Activated CD8-positive, alpha-beta memory T cell treated with anti-CD3 and anti-CD28 coated beads, Interleukin-2, amount 50 U/mL, for 4 hours (primary cell): ENCODE measurements around the gene RHBDL1.

ENCODE experiments used
- DNase-seq: peaks from one replicate; pipeline ENCODE4 v3.0.0-alpha.2; 2020

RHBDL1 gene

DNA sequence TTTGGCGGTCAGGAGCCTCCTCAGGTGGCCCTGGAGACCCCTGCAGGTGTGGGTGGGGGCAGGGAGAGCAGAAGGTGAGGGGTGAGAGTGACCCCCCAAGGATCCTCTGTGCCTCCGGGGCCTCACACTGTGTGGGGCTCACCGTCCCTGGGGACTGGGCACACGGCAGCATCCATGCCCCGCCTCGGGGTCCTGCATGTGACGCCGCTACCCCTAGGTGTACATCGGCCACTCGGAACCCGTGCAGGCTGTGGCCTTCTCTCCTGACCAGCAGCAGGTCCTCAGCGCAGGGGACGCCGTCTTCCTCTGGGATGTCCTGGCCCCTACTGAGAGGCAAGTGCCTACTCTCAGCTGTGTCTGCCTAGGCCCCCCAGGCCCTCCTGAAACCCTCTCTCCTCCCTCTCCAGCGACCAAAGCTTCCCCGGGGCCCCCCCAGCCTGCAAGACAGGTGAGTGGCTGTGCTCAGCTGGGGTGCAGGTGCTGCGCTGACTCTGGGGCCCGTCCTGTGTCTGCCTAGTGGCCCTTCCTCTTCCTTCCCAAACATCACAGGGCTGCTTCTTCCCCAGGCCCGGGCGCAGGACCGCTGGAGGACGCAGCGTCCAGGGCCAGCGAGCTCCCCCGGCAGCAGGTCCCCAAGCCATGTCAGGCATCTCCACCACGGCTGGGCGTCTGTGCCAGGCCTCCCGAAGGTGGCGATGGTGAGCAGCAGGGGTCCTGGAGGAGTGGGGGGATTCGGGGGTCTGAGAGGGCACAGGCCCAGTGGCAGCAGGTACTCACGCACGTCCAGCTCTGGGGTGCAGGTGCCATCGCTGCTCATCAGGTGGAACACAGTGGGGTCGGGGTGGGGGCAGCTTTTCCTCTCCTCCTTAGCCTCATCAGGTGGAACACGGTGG lies 16.5 kb upstream of the RHBDL1 start:
- no peak for DNase-seq

DNA sequence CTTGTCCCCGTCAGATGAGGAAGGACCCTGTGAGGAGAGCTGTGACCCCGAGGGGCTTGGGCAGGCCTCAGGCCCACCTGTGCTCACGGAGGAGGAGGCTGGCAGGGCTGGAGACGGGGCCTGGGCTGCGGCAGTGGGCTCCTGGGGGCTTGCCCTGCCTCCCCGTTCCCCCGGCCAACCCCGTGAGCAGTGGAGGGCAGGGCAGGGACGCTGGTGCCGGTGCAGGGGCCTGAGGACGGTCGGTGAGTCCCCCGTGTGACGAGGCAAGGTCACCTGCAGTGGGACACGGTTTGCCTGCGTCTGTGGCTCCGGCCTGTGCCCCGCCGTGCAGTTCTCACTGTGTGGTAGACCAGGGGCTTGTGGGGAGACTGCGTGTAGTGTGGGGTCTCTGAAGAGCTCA lies 15.9 kb upstream of the RHBDL1 start:
- DNase-seq, result no peak

DNA sequence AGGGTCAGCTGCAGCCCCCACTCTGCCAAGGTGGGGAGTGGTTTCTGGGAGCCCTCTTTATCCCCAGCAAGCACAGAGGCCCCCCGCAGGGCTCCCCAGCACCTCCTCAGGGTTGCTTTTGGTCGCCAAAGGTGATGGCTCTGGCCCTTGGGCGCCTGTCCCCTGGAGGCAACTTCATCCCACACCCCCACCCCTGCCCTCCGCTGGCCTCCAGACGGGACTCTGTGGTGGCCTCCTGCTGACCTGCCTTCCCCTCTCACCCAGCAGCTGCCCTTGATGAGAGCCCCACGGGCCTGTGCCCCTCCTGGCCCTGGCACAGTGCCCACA lies 15.4 kb upstream of the RHBDL1 start:
- no peak for DNase-seq

DNA sequence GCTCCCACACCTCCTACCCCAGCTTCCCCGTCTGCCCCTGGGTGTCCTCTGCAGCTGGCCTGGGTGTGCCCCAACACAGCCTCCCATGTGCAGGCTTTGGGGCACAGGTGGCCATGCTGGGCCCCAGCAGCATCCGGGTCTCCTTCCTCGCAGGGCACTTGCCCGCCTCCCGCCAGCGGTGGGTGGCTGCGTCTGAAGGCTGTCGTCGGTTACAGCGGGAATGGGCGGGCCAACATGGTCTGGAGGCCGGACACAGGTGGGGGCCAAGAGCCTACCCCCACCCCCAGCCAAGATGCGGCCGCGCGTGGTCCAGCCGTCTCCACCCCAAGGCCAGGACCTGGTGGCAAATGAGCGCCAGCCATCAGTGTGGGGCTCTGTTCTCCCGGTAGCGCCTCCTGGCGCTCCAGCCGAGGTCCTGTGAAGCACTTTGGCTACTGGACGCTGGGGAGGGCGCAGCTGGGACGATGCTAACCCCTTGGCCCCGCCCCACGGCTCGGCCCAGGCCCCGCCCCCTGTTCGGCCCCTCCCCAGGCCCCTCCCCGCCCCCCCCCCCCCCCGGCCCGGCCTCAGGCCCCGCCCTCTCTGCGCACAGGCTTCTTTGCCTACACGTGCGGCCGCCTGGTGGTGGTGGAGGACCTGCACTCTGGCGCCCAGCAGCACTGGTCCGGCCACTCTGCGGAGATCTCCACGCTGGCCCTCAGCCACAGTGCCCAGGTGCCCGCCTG lies 14.8 kb upstream of the RHBDL1 start:
- peak; percentile 61 for DNase-seq

DNA sequence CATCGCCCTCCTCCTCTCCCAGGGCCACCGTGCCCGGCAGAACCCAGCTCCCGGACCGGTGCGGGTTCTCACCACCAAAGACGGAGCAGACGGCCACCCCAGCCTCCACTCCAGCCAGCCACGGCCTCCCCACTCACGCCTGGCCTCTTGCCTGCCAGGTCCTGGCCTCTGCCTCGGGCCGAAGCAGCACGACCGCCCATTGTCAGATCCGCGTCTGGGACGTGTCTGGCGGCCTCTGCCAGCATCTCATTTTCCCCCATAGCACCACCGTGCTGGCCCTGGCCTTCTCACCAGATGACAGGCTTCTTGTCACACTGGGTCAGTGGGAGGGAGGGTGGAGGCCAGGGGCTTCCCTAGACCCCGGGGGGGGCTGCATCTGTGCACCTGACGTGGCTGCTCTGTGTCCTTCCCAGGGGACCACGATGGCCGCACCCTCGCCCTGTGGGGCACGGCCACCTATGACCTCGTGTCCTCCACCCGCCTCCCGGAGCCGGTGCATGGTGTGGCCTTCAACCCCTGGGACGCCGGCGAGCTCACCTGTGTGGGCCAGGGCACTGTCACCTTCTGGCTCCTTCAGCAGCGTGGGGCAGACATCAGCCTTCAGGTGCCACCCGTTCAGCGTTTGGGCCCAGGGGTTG lies 14.2 kb upstream of the RHBDL1 start:
- DNase-seq, result no peak

DNA sequence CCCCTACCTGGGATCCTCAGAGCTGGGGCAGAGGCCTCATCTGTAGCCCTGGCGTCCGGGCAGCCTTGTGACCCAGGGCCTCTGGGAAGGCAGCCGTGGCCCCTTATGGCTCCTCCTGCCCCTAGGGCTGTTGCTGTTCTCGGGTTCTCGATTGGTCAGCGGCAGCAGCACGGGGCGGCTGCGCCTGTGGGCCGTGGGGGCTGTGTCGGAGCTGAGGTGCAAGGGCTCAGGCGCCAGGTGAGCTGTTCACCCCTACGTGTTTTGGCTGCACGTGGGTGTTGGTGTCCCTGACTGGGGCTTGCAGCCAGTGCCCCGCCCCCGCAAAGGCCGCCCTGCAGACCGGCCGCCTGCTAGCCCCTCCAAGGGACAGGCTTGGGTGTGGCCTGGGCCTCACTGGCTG lies 13.4 kb upstream of the RHBDL1 start:
- no peak for DNase-seq

DNA sequence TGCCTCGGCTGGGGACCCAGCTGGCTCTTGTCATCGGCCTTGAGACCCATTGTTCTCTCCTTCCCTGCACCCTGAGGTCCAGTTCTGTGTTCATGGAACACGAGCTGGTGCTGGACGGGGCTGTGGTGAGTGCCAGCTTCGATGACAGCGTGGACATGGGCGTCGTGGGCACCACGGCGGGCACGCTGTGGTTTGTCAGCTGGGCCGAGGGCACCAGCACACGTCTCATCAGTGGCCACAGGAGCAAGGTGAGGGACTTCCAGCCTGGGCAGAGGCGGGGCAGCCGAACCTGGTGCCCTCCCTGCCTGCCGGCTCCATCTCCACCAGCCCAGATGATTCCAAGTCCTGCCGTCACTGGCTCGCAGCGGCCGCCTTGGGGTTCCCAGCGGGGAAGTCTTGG lies 12.9 kb upstream of the RHBDL1 start:
- no peak for DNase-seq

DNA sequence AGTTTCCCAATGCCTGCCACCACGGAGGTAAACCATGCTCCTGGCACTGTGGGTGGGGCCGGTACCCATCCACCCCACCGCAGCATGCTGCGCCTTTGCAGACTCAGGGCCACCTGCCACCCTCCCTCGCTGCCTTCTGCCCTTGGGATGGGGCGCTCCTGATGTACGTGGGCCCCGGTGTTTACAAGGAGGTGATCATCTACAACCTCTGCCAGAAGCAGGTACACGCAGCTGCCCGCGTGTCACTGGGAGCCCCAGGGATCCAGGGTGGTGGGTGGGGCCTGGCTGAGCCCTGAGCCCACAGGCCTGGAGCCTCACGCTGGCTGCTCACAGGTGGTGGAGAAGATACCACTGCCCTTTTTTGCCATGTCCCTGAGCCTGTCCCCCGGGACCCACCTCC lies 8.9 kb upstream of the RHBDL1 start:
- no peak for DNase-seq

DNA sequence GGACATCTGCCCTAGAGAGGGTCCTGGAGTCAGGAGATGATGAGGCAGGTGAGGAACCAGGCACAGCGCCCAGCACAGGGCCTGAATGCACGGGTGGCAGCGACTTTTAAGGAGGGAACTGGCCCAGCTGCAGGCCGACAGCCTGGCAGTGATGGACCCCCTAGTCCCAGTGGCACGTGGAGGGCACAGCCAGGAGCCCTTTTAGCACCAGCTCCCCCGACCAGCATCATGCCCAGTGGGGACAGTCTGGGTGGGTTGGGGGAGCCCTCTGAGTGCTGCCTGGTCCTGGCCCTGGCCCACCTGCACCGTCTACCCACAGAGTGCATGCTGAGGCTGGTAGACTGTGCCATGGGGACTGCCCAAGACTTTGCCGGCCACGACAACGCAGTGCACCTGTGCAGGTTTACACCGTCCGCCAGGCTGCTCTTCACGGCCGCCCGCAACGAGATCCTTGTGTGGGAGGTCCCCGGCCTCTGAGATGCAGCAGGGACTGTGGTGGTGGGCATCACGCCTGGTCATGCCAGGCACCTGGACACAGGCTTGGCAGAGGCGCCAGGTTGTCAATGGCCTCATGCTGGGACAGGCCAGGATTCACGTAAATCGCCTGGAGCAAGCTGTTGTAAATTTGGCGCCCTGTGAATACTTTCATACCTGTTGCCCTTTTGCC lies 8.2 kb upstream of the RHBDL1 start:
- DNase-seq, result no peak

DNA sequence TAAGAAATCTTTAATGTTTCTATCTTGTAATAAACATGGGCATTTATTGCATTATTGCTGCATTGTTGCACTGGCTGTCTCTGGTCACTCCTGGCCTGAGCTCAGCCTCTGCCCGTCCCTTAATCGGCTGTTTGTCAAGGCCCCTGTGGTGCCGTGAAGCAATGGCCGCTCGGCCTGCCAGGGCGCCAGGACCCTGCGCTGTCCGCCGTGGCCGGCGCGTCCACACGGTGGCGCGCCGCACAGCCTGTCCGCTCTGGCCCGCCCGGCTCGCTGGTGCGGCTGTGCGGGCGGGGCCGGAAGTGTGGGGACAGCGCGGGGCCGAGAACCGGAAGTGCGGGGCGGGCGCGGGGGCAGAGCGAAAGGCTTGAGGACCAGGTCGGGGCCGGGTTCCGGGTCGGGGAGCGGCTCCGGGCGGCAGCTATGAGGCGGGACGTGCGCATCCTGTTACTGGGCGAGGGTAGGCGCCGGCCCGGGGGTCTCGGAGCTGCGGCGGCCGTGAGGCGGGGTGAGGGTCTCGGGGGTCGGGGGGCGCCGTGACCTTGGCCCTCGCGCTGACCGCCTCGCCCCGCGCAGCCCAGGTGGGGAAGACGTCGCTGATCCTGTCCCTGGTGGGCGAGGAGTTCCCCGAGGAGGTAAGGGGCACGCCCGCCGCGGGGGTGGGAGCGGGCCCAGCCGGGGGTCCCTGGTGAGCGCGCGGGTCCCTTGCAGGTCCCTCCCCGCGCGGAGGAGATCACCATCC lies 7.5 kb upstream of the RHBDL1 start, which contains the start of gene RHOT2:
TSS of gene RHOT2 (plus strand) at position 353 of the 739 bp plus-strand sequence. CDS start at position 421, 68 bp downstream.
- peak; percentile 92 for DNase-seq

DNA sequence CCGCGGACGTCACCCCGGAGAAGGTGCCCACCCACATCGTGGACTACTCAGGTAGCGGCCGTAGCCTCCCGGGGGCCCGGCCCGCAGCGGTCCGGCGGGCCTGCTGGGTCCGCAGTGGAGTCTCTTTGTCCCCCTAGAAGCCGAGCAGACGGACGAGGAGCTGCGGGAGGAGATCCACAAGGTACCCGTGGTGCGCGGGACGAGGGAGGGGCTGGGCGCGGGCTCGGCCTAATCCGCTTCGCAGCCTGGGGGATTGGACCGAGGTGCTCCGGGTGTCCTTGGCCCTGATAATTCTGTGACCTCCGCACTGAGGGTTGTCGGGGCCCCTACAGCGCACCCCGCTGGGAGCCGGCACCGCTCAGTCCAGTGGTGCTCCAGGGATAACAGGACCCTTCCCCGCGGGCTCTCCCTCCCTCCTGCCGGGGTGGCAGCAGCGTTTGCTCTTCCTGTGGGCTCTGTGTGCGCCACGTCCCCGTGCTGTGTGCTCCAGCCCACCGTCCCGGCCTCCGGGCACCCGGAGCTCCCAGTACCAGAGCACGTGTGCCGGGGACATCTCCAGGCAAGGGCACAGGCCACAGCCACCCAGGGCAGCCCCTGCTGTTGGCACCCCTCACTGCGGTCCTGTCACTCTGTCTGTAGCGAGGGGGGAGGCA lies 6.8 kb upstream of the RHBDL1 start:
- DNase-seq, result no peak

DNA sequence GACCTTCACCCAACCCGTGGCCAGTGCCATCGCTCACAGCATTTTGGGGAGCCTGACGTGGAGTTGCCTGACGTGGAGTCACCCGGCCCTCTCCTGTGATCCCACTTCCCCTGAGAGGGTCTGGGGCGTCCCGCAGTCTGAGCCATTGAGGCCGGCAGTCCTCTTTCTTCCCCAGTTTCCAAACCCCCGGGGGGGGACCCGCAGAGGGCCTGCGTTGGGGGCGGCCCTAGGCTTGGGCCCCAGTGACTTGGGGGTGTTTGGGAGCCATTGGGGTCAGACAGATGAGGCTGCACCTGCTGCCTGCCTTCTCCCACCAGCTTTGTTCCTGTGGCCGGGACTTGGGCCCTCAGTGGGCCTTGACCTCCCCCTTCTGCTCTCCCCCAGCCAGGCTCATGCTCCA lies 5.8 kb upstream of the RHBDL1 start:
- no peak for DNase-seq

DNA sequence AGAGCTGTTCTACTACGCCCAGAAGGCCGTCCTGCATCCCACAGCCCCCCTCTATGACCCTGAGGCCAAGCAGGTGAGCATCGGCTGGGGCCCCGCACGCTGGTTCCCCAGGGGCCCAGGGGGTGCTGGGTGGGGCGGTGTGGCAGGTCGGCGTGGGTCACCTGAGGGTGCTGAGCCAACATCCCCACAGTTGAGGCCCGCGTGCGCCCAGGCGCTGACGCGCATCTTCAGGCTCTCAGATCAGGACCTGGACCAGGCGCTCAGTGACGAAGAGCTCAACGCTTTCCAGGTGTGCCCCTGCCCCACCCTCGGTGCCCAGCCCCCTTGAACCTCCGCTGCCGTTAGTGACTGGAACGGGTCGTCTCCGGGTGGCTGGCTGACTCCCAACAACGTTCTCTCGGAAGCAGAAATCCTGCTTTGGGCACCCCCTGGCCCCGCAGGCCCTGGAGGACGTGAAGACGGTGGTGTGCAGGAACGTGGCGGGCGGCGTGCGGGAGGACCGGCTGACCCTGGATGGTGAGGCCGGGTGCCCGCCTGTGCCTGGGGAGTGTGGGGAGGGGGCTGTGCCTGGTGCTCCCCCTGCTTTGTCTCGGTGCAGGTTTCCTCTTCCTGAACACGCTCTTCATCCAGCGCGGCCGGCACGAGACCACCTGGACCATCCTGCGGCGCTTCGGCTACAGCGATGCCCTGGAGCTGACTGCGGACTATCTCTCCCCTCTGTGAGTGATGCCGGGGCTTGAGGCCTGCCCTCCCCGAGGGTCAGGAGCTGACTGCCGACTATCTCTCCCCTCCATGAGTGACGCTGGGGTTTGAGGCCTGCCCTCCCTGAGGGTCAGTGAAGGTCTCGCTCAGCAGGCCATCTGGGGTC lies 4.8 kb upstream of the RHBDL1 start:
- DNase-seq, result no peak

DNA sequence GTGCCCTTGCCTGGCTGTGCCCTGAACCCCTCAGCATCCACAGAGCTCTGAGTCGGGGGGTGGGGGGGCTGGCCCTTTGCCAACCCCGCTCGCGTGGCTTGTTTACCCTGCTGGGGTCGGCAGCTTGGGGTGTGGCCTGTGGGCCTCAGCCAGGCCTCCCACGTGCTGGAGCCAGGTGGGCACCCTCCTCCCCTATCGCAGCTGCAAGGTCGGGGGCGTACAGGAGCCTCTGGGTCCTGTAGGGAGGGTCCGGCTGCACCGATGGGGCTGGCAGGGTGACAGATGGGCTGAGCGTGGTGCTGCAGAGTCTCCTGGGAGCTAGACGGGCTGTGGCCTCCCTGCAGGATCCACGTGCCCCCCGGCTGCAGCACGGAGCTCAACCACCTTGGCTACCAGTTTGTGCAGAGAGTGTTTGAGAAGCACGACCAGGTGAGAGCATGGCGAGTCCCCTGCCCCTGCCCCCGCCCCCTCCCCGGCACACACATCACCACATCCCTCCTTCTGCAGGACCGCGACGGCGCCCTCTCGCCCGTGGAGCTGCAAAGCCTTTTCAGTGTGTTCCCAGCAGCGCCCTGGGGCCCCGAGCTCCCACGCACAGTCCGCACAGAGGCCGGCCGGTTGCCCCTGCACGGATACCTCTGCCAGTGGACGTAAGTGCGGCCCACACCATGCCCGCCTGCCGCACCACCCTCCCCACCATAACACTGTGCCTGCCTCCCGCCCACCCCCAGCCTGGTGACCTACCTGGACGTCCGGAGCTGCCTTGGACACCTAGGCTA lies 3.9 kb upstream of the RHBDL1 start:
- no peak for DNase-seq

DNA sequence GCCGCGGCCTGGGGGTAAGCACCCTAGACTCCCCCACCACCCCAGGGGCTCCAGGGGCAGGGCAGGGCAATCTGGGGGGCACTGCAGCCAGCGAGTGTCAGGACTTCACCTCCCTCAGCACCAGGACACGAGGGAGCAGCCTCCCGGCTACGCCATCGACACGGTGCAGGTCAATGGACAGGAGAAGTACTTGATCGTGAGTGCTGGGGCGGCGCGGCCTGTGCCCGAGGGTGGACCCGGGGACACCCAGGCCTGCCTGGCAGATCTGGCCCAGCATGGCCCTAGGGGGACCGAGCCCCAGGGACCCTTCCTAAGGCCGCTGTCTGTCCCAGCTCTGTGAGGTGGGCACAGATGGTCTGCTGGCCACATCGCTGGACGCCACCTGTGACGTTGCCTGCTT lies 3.1 kb upstream of the RHBDL1 start:
- DNase-seq, result no peak

DNA sequence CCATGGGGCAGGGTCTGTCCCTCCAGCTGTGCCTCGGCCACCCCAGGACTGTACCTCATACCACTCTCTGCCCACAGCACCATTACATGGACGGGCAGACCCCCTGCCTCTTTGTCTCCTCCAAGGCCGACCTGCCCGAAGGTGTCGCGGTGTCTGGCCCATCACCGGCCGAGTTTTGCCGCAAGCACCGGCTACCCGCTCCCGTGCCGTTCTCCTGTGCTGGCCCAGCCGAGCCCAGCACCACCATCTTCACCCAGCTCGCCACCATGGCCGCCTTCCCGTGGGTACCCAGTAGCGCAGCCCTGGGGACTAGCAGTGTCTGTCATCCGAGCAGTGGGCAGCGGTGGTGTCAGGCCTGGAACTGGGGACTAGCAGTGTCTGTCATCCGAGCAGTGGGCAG lies 2.6 kb upstream of the RHBDL1 start:
- no peak for DNase-seq

DNA sequence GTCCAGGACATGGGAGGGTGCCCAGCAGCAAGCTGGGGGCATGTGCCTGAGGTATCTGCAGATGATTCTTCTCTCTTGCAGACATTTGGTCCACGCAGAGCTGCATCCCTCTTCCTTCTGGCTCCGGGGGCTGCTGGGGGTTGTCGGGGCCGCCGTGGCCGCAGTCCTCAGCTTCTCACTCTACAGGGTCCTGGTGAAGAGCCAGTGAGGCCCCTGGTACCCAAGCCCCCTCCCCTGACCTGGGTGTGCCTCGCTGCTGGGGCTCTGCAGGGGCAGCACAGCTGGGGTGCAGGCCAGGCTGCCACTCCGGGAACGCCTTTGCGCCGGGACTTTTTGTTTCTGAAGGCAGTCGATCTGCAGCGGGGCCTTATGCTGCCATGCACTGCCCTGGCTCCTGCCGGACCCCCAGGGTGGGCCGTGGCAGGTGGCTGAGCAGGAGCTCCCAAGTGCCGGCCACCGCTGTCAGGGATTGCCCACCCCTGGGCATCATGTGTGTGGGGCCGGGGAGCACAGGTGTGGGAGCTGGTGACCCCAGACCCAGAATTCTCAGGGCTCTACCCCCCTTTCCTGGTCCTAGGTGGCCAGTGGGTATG lies 2.0 kb upstream of the RHBDL1 start:
- no peak for DNase-seq

DNA sequence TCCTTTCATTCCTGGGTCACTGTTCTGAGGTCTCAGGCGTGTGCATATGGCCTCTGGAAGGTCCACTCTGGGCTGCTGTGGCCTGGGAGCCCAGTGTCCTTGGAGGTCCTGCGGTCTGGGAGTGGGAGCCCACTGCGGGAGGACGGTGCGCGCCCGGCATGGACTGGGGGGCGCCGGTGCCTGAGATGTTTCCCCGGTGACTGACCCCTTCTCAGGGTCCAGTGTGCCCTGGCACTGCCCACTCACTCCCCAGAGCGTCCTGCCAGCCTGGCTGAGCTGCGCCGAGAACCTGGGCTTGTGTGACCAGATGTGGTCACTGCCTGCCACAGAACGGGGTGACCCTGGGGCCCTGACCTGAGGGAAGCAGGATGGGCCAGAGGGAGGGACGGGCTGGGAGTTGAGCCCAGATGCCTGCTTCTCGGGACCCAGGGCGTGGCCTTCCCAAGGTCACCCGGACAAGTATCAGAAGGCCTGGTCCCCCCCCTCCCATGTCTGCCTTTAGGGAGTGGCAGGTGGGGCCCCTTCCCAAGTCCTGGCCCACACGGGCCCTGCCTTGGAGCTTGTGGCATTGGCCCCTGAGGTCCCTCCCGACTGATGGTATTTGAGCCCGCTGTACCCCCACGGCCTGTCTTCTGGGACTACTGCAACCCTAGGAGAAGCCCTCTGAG lies 1.1 kb upstream of the RHBDL1 start:
- no peak for DNase-seq

DNA sequence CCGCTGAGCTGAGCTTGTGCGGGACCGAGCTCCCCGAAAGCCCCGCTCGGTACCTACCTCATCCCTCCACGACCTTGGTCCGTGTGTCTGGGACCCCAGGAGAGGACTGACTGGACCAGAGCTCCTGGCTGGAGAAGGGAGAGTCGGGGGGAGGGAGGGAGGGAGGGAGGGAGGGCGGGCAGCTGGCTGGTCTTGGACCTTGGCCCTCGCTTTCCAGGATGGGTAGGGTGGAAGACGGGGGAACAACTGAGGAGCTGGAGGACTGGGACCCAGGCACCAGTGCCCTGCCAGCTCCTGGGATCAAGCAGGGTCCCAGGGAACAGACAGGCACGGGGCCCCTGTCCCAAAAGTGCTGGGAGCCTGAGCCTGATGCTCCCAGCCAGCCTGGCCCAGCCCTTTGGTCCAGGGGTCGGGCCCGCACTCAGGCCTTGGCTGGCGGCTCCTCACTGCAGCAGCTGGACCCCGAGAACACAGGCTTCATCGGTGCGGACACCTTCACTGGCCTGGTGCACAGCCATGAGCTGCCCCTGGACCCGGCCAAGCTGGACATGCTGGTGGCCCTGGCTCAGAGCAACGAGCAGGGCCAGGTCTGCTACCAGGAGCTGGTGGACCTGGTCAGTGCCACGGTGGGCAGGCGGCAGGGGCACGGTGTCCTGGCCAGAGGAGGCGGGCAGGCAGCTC lies 553 bp downstream of the RHBDL1 start:
- DNase-seq, result no peak
